HG02870 (cell line): ENCODE results near the gene IMMT.

Source experiments
- ATAC-seq: cut with Tn5 transposase; IDR thresholded peaks from one replicate; pipeline ENCODE4 v1.9.1; 2021; ENCODE audit warnings: mild to moderate bottlenecking, moderate library complexity; ENCODE audit not compliant: unreplicated experiment

The IMMT gene

GRCh38 chr2:86143926-86144685 is 51.2 kb downstream of the IMMT start:
- no peak for ATAC-seq

DNA sequence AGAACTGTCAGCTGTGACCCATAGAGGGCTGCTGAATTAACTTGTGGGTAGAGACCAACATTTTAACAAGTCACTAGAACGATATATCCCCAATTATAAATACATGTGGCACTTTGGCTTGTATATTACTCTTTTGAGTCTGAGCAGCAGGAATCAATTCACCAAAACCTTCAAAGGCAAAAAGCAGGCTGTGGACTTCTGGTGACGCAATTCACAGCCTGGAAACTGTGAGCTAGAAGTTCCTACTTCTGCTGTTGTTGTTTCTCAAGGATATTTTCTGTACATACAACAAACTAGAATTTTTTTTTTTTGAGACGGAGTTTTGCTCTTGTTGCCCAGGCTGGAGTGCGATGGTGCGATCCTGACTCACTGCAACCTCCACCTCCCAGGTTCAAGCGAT is 52.0 kb downstream of the IMMT start:
- ATAC-seq: no peak

- ATAC-seq: no peak
These were observed 52.6 kb downstream of the IMMT start for GRCh38 chr2:86142436-86143257.

GRCh38 chr2:86140969-86141392 is 54.3 kb downstream of the IMMT start:
- no peak for ATAC-seq

GRCh38 chr2:86139981-86140380 is 55.3 kb downstream of the IMMT start:
- ATAC-seq: no peak

DNA sequence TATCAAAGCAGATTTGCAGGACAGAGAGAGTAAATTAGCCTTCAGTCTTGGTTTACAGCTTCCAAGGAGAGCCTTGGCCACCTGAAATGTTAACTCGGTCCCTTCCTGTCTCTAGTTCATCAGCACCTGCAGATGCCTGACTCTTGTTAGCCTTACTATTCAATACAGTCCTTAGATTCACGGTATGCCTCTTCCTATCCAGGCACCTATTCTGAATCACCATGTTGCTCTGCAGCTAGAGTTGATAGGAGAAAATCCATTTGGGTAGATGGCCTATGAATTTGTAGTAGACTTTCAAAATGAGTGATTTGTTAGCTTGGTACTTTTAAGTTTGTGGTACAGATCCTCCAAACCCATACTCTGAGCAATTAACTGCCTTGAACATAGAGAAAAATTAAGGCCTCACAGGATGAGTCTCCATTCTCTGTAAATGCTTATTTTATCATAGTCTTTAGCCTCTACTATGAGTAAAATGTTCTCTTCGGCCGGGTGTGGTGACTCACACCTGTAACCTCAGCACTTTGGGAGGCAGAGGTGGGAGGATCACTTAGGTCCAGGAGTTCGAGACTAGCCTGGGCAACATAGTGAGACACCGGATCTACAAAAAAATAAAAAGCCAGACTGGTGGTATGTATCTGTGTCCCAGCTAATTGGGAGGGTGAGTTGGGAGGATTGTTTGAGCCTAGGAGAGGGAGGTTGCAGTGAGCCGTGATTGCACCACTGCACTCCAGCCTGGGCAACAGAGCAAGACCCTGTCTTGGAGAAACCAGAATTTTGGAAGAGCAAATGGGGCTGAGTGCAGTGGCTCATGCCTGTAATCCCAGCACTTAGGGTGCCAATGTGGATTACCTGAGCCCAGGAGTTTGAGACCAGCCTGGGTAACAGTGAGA is 56.3 kb downstream of the IMMT start:
- no peak for ATAC-seq

GRCh38 chr2:86136141-86136540 is 59.1 kb downstream of the IMMT start:
- no peak for ATAC-seq

GRCh38 chr2:86135653-86136052 is 59.6 kb downstream of the IMMT start:
- no peak for ATAC-seq

DNA sequence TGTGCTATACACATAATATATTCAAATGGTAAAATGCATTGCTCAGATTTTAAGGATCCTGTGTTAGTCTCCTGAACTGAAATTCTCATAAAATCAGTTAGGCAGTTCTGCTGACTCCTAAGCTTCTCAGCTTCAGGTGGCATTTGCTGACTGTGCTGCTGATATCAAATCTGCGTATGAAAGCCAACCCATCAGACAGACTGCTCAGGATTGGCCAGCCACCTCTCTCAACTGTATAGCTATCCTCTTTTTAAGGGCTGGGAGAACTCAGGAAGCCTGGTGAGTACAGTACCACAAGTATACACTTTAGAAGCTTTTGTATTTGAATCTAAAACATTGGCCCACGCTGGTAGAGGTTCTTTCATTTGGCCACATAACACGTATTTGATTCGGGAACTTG is 60.6 kb downstream of the IMMT start:
- ATAC-seq: no peak

DNA sequence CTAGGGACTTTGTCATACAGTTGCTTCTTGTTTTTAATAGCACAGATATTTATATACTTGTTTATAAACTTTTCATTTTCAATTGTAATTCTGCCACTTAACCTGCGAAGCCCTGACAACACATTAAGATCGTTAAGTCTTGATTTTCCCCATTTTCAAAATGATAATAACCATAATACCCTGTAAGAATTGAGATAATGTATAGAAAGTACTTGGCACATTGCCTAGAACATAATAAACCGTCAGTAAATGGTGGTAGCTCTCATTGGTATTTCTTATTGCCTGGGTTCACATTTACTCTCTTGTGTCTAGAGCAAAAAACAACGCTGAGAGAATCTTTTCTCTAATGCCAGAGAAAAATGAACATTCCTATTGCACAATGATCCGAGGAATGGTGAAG is 70.6 kb downstream of the IMMT start:
- no peak for ATAC-seq

GRCh38 chr2:86123328-86123925 is 71.8 kb downstream of the IMMT start:
- no peak for ATAC-seq

- no peak for ATAC-seq
These were observed 77.1 kb downstream of the IMMT start for GRCh38 chr2:86118130-86118529.

DNA sequence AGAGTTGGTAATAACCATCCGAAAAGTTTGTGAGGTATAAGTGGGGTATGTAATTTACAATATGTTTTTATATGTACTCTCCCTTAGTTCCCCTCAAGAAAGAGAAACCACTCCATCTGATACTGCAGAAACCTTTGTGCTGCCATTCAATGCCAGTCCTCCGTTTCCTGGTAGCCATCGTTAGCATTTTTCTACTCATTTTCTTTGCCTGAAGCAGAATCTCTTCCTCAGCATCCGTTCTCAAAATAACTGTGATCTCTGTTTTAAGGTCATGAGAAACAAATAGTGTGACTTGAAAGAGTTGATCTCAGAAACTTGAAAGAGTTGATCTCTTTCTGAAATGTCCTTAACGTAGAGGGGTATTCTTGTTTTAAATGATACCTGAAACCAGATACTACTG is 88.2 kb downstream of the IMMT start:
- no peak for ATAC-seq

- ATAC-seq: peak; percentile 88
These were observed 89.0 kb downstream of the IMMT start, which contains the start of gene PTCD3 for GRCh38 chr2:86105969-86106945. PTCD3 (plus strand) TSS chr2:86106235; CDS start chr2:86106248, 13 bp downstream.

DNA sequence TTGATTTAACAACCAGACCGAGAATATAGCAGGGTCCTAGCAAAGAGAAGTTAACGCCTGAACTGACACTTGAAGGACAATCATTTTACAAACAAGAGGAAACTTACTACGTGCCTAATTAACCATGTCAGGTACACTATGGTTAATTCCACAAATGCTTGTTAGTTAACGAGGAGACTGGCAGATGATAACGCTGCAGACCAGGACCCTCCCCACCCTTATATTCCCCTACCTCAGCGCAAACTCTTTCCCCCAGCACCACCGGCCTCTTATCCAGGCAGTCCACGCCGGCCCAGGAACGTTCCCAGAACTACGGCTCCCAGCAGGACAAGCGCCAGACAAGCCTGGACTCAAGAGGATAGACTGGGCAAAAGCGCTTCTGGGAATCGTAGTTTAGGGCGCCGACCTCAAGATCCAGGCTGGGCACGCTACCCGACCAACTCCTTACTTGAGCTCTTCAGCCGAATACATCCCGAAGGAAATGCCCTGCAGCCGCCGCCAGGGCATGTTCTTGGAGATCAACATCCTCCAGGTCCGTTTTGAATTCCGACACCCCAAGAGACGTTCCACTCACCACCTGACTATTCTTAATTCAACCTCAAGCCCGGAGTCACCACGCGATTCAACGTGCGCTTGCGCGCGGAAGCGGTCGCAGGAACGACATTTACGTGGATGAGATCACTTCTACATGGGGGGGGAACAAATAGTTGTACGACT is 89.9 kb downstream of the IMMT start, which contains the start of gene POLR1A:
Gene POLR1A, minus strand, starts transcription at position 635 of the 717 bp plus-strand sequence. Its CDS starts 110 bp downstream, at position 525.
- ATAC-seq: peak; percentile 70

DNA sequence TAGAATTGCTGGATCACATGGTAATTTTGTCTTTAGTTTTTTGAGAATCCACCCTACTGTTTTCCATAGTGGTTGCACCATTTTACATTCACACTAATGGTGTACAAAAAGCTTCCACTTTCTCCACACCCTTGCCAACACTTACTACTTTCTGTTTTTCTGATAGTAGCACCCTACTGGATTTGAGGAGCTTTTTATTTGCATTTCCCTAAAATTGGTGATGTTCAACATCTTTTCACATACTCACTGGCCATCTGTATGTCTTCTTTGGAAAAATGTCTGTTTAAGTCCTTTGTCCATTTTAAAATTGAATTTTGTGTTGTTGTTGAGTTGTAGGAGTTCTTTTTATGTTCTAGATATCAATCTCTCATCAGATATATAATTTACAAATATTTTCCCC is 93.1 kb downstream of the IMMT start:
- no peak for ATAC-seq

DNA sequence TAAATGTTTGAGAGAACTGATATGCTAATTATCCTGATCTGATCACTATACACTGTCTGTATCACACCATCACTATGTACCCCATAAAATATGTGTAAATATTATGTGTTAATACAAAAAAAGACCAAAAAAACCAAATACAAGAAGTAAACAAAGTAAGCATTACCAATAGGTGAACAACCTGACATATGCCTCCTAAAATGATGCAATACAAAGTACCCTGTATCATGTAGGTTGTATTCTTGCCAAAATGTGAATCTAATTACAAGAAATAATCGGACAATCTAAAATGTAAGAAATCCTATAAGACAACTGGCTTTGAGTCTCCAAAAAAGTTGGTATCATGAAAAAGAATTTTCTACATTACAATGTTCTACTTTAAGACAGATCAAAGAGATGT is 97.3 kb downstream of the IMMT start:
- no peak for ATAC-seq

DNA sequence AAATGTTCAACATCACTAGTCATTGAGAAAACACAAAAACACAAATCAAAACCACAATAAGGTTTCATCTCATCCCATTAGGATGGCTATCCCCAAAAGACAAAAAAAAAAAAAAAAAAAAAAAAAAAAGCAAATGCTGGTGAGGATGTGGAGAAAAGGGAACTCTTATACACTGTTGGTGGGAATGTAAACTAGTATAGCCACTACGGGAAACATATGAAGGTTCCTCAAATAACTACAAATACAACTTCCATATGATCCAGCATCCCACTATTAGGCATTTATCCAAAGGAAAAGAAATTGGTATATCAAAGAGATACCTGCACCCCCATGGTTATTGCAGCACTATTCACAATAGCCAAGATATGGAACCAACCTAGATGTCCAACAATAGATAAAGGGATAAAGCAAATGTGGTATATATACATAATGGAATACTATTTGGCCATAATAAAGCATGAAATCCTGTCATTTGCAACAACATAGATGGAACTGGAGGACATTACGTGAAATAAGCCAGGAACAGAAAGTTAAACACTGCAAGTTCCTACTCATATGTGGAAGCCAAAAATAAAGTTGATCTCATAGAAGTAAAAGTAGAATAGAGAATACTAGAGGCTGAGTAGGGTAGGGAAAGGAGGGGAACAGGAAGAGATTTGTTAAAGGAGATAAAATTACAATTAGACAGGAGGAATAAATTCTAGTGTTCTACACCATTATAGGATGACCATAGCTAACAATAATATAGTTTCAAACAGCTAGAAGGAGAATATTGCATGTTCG is 98.0 kb downstream of the IMMT start:
- no peak for ATAC-seq
